ENCODE data around the gene SUMF1.

GRCh38 chr3:4313606-4314293 is 153.3 kb downstream of the SUMF1 start:
- TF ChIP-seq ARNT (IDR thresholded peaks at IDR 0.05) (no peak), ELF4 (IDR thresholded peaks at IDR 0.05) (no peak), FOXM1 (IDR thresholded peaks at IDR 0.05; ENCODE audit: borderline replicate concordance) (no peak), SUZ12 (IDR thresholded peaks at IDR 0.05) (no peak), BHLHE40 (IDR thresholded peaks at IDR 0.05; ENCODE audit: borderline replicate concordance) (no peak), FOXA1 (IDR thresholded peaks at IDR 0.05) (no peak)

All from HEK293T (cell line).